Endothelial cell of umbilical vein (primary cell): ENCODE measurements around the gene RPL12. TPM values are rescaled to one million over a fixed set of nuclear protein-coding genes. Genes with fewer than 3 reads are reported as not detected.

Experiments
- BruUV-seq: library from RNA; stranded (reverse); fragments of 400-500 nt; replicated peaks from 2 replicates; lab custom pipeline; 2021; lab: Mats Ljungman, UMichigan
- CTCF ChIA-PET: fragments of 300-600, 350-600 bp; sonication (Branson Sonifier 250); formaldehyde crosslinking; loops from one replicate; lab custom pipeline; 2021; ENCODE audit warnings: antibody characterized with exemption, inconsistent platforms; lab: Charles Lee
- POLR2A ChIA-PET: fragments of 300-600, 350-600 bp; sonication (Branson Sonifier 250); formaldehyde crosslinking; loops from one replicate; lab custom pipeline; 2021; ENCODE audit warnings: antibody characterized with exemption, inconsistent platforms; lab: Charles Lee
- DNase-seq: peaks from one replicate; pipeline ENCODE4 v3.0.0-alpha.2; 2011; ENCODE audit warnings: low read depth, low spot score
- FAIRE-seq: peaks from 2 replicates; lab custom pipeline; 2011; peaks lifted over from hg19 to GRCh38; lab: Jason Lieb, UNC
- H2AFZ ChIP-seq: 2 replicates; pipeline ENCODE4 v1.6.0; 2012; ENCODE audit warnings: low read depth, low read length, control low read depth, inconsistent platforms
- H3K27ac ChIP-seq: 2 replicates; pipeline ENCODE4 v1.5.1; 2011; ENCODE audit warnings: low read depth, mild to moderate bottlenecking, control low read depth, low read length, moderate library complexity; ENCODE audit not compliant: insufficient read depth
- H3K27me3 ChIP-seq, 2 experiments: 2 replicates each; pipeline versions ENCODE4 v1.6.0 to v1.6.1; 2011; ENCODE audit warnings: low read length in 2 of 2, mixed read lengths in 1 of 2; ENCODE audit not compliant: control insufficient read depth in 2 of 2, insufficient read depth in 2 of 2
- H3K36me3 ChIP-seq, 2 experiments: 2 replicates in 1 of 2; 3 replicates in 1 of 2; pipeline ENCODE4 v1.5.1; 2011; ENCODE audit warnings: low read length in 2 of 2, mild to moderate bottlenecking in 1 of 2, moderate library complexity in 1 of 2; ENCODE audit not compliant: control insufficient read depth in 2 of 2, insufficient read depth in 2 of 2; ENCODE audit errors: extremely low read depth in 1 of 2
- H3K4me1 ChIP-seq: 3 replicates; pipeline ENCODE4 v1.5.1; 2011; ENCODE audit warnings: mild to moderate bottlenecking, low read length; ENCODE audit not compliant: control insufficient read depth, insufficient read depth; ENCODE audit errors: extremely low read depth
- H3K4me2 ChIP-seq: 2 replicates; pipeline ENCODE4 v1.6.1; 2011; ENCODE audit warnings: low read length, control low read depth, mixed read lengths; ENCODE audit not compliant: insufficient read depth
- H3K4me3 ChIP-seq, 3 experiments: fragments of 200-600 bp in 1 of 3; sonication (generic), shearing (Covaris generic) in 1 of 3; replicated peaks in 1 of 3; 2 replicates each; pipeline ENCODE4 v1.5.1; 2011 to 2016; ENCODE audit warnings: control low read depth in 3 of 3, low read length in 3 of 3, mild to moderate bottlenecking in 2 of 3, inconsistent platforms in 1 of 3, low read depth in 1 of 3, moderate library complexity in 1 of 3; ENCODE audit not compliant: insufficient read depth in 1 of 3
- H3K79me2 ChIP-seq: 2 replicates; pipeline ENCODE4 v1.6.0; 2012; ENCODE audit warnings: low read length, inconsistent platforms; ENCODE audit not compliant: control insufficient read depth, insufficient read depth
- H3K9ac ChIP-seq: replicated peaks from 2 replicates; pipeline ENCODE3; 2011; ENCODE audit warnings: low read length, control low read depth; ENCODE audit not compliant: insufficient read depth; ENCODE audit errors: extremely low read depth
- H3K9me1 ChIP-seq: replicated peaks from 3 replicates; pipeline ENCODE4 v1.6.0; 2011; ENCODE audit warnings: mild to moderate bottlenecking, low read length; ENCODE audit not compliant: control insufficient read depth, insufficient read depth; ENCODE audit errors: extremely low read depth
- H3K9me3 ChIP-seq: replicated peaks from 2 replicates; pipeline ENCODE4 v1.5.1; 2012; ENCODE audit warnings: low read length, inconsistent platforms; ENCODE audit not compliant: control insufficient read depth, insufficient read depth
- H4K20me1 ChIP-seq: replicated peaks from 2 replicates; pipeline ENCODE3; 2011; ENCODE audit warnings: mild to moderate bottlenecking, low read length; ENCODE audit not compliant: control insufficient read depth, insufficient read depth; ENCODE audit errors: extremely low read depth
- CTCF ChIP-seq, 2 donors: IDR thresholded peaks; 1 replicate in 1 of 2; 2 replicates in 1 of 2; pipeline ENCODE4 v1.5.1; 2011; ENCODE audit warnings: low read length in 2 of 2, mild to moderate bottlenecking in 2 of 2, moderate library complexity in 2 of 2, control low read depth in 1 of 2, inconsistent platforms in 1 of 2, low read depth in 1 of 2; ENCODE audit not compliant: insufficient read depth in 1 of 2; ENCODE audit errors: extremely low read depth in 1 of 2
- EZH2 ChIP-seq: IDR thresholded peaks from 2 replicates; pipeline ENCODE4 v1.6.1; 2012; ENCODE audit warnings: borderline replicate concordance, low read depth, mild to moderate bottlenecking, moderate library complexity, low read length, inconsistent platforms; ENCODE audit not compliant: severe bottlenecking
- FOS ChIP-seq: IDR thresholded peaks from 2 replicates; pipeline ENCODE4 v1.6.1; 2011; ENCODE audit warnings: mild to moderate bottlenecking, low read length, moderate library complexity, borderline replicate concordance; ENCODE audit not compliant: insufficient read depth
- GATA2 ChIP-seq: IDR thresholded peaks from 2 replicates; pipeline ENCODE4 v1.7.0; 2011; ENCODE audit warnings: low read depth, mild to moderate bottlenecking, moderate library complexity, mixed read lengths, low read length; ENCODE audit not compliant: insufficient read length, insufficient read depth
- JUN ChIP-seq: IDR thresholded peaks from 2 replicates; pipeline ENCODE4 v1.6.1; 2011; ENCODE audit warnings: borderline replicate concordance, low read depth; ENCODE audit not compliant: insufficient read length, insufficient read depth
- MYC ChIP-seq: IDR thresholded peaks from one replicate; pipeline ENCODE4 v1.6.1; 2011; ENCODE audit warnings: mild to moderate bottlenecking, low read depth, low read length
- POLR2A ChIP-seq: IDR thresholded peaks from 2 replicates; pipeline ENCODE4 v1.6.1; 2012; ENCODE audit warnings: low read depth, mild to moderate bottlenecking, control low read depth, low read length
- POLR2AphosphoS5 ChIP-seq: IDR thresholded peaks from 2 replicates; pipeline ENCODE4 v1.6.1; 2012; ENCODE audit warnings: low read depth, mild to moderate bottlenecking, control low read depth, low read length, moderate library complexity; ENCODE audit not compliant: insufficient read depth
- dilution Hi-C: fragments of 300-500 bp; cut with MboI; formaldehyde crosslinking; loops from one replicate; pipeline ENCODE4 v1.15.0; 2019; ENCODE audit warnings: low sequenced_read_pairs; ENCODE audit not compliant: extremely low pct_ligation_motif_present
- intact Hi-C: fragments of 100-400 bp; cut with micrococcal nuclease; formaldehyde crosslinking; loops from one replicate; pipeline ENCODE4 v1.10.0; 2022
- polyA plus RNA-seq, 4 experiments: library from polyadenylated mRNA; depleted of rRNA in 3 of 4; stranded (reverse) in 3 of 4; unstranded in 1 of 4; fragments of >200 nt; gene quantifications; 2 replicates each; pipeline versions ENCODE4 v1.2.1 to v1.2.3, GENCODE V29; 2011 to 2012; ENCODE audit warnings: missing spikeins in 1 of 4
- total RNA-seq: library from RNA; stranded (reverse); gene quantifications from 2 replicates; pipeline ENCODE4 v1.2.3, GENCODE V29; 2021
- TF ChIP-seq, protein P1 (sequence below): IDR thresholded peaks from 2 replicates; pipeline ENCODE4 v1.6.1; 2011; ENCODE audit not compliant: insufficient read depth, insufficient read length

The RPL12 gene
- total and polyA plus RNA-seq, 2 donors (not counting 3 experiments of a cell fraction or from before 2014, with no cell fraction given): 1,231 to 3,007 TPM

DNA sequence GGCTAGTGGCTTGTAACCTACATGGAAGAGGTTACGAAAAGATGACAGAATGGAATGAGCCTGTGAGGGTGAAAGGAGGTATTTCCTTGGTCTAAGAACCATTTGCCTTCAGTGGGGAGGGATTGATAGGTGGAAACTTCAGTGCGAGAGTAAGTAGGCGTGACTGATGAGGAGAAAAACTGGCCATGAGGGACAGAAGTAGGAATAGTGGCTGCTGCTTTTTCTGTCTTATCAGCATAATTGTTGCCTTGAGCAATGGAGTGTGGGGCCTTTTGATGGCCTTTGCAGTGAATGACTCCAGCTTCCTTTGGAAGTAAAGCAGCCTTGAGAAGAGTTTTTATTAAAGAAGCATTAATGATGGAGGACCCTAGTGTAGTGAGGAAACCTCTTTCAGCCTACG lies 36.1 kb downstream of the RPL12 start:
- intact Hi-C loops: no loop called here

More for the DNA sequence above, 36.1 kb downstream of the RPL12 start:
- H3K36me3 ChIP-seq: no peaks in the 10 kb centered on the region
- no peak overlapping the region for H3K4me2 ChIP-seq
- POLR2A ChIA-PET: no interaction called here
- no peak overlapping the region for H3K4me3 ChIP-seq
- no peaks in the 10 kb centered on the region for H3K9me1 ChIP-seq
- CTCF ChIA-PET: interaction anchor here (0.9 to 1.2 kb wide), 3 partner anchors 9 to 474 kb away, joined by 3 to 4 read pairs (median 4); partner anchors contain the start of genes SLC2A8 and ZNF79
- H3K27me3 ChIP-seq: no peaks in the 10 kb centered on the region
- no peak overlapping the region for H3K9ac ChIP-seq
- no peak overlapping the region for H2AFZ ChIP-seq
- BruUV-seq: no TSS peak
- no peak overlapping the region for H3K27ac ChIP-seq
- dilution Hi-C loops: no loop called here
- DNase-seq (no peak), FAIRE-seq (no peak)
- H3K4me1 ChIP-seq: no peaks in the 10 kb centered on the region
- no peak for TF ChIP-seq MYC
- TF ChIP-seq, protein P1, sequence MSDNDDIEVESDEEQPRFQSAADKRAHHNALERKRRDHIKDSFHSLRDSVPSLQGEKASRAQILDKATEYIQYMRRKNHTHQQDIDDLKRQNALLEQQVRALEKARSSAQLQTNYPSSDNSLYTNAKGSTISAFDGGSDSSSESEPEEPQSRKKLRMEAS: no peak
- TF ChIP-seq GATA2: no peak
- no peak for TF ChIP-seq POLR2AphosphoS5
- TF ChIP-seq EZH2: no peak
- no peak for TF ChIP-seq FOS
- TF ChIP-seq POLR2A: no peak
- TF ChIP-seq JUN: no peak
- no peak for TF ChIP-seq CTCF (IDR thresholded peaks at IDR 0.05; ENCODE audit: extremely low read depth in 1 of 2, insufficient read depth in 1 of 2, low read depth in 1 of 2, low read length in 2 of 2)
- no peaks in the 10 kb centered on the region for H4K20me1 ChIP-seq
- H3K9me3 ChIP-seq: no peaks in the 10 kb centered on the region
- H3K79me2 ChIP-seq: no peaks in the 10 kb centered on the region
